Measurements from ENCODE around the gene FAM181A.

DNA sequence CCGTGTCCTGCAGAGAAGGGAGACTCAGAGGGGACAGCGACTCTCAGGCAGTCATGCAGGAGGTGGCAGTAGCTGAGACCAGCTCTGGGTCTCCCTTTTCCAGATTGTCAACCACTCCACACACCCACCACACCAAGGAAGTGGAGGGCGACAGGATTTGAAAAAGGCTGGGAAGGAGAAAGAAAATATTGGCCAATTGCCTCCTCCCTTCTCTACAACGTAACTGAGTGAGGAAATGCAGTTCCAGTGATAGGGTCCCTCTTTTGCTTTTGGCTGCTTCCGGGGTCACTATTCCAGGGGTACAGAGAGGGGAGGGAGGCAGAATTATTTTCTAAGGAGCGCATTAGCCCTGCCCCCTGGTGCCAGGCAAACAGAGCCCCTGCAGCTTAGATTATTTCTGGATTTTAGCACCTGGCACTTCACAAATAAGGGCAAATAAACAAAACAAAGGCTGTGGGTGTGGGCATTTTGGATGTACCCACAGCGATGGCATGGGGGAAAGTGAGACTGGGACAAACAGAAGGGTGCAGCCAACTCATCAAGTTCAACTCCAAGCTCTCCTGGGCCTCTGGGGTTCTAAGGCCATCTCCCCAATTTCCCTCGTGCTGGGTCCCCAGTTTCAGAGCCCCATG, 28.8 kb downstream of the FAM181A start:
- no peak for TF ChIP-seq GABPA (IDR thresholded peaks at IDR 0.05; ENCODE audit: low read depth)
- TF ChIP-seq, protein P1, sequence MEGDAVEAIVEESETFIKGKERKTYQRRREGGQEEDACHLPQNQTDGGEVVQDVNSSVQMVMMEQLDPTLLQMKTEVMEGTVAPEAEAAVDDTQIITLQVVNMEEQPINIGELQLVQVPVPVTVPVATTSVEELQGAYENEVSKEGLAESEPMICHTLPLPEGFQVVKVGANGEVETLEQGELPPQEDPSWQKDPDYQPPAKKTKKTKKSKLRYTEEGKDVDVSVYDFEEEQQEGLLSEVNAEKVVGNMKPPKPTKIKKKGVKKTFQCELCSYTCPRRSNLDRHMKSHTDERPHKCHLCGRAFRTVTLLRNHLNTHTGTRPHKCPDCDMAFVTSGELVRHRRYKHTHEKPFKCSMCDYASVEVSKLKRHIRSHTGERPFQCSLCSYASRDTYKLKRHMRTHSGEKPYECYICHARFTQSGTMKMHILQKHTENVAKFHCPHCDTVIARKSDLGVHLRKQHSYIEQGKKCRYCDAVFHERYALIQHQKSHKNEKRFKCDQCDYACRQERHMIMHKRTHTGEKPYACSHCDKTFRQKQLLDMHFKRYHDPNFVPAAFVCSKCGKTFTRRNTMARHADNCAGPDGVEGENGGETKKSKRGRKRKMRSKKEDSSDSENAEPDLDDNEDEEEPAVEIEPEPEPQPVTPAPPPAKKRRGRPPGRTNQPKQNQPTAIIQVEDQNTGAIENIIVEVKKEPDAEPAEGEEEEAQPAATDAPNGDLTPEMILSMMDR (IDR thresholded peaks at IDR 0.05; ENCODE audit: insufficient read depth, low read length): no peak
- TF ChIP-seq POLR2AphosphoS5 (IDR thresholded peaks at IDR 0.05; ENCODE audit: low read depth): no peak
- TF ChIP-seq, protein P2, sequence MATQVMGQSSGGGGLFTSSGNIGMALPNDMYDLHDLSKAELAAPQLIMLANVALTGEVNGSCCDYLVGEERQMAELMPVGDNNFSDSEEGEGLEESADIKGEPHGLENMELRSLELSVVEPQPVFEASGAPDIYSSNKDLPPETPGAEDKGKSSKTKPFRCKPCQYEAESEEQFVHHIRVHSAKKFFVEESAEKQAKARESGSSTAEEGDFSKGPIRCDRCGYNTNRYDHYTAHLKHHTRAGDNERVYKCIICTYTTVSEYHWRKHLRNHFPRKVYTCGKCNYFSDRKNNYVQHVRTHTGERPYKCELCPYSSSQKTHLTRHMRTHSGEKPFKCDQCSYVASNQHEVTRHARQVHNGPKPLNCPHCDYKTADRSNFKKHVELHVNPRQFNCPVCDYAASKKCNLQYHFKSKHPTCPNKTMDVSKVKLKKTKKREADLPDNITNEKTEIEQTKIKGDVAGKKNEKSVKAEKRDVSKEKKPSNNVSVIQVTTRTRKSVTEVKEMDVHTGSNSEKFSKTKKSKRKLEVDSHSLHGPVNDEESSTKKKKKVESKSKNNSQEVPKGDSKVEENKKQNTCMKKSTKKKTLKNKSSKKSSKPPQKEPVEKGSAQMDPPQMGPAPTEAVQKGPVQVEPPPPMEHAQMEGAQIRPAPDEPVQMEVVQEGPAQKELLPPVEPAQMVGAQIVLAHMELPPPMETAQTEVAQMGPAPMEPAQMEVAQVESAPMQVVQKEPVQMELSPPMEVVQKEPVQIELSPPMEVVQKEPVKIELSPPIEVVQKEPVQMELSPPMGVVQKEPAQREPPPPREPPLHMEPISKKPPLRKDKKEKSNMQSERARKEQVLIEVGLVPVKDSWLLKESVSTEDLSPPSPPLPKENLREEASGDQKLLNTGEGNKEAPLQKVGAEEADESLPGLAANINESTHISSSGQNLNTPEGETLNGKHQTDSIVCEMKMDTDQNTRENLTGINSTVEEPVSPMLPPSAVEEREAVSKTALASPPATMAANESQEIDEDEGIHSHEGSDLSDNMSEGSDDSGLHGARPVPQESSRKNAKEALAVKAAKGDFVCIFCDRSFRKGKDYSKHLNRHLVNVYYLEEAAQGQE (IDR thresholded peaks at IDR 0.05; ENCODE audit: insufficient replicate concordance, low read depth): no peak
- TF ChIP-seq SPI1 (IDR thresholded peaks at IDR 0.05; ENCODE audit: borderline replicate concordance, low read depth): no peak
